H7 (cell line): ENCODE data around the gene BCKDHA. TPM values are rescaled to one million over a fixed set of nuclear protein-coding genes. Genes with fewer than 3 reads are reported as not detected.

ENCODE experiments used
- DNase-seq: peaks from one replicate; pipeline ENCODE4 v3.0.0; 2012
- H3K27me3 ChIP-seq: 2 replicates; pipeline ENCODE4 v1.6.0; 2011; ENCODE audit warnings: mild to moderate bottlenecking, low read length; ENCODE audit not compliant: control insufficient read depth, insufficient read depth
- H3K36me3 ChIP-seq: replicated peaks from 2 replicates; pipeline ENCODE4 v1.5.1; 2011; ENCODE audit warnings: low read length; ENCODE audit not compliant: control insufficient read depth, insufficient read depth
- H3K4me3 ChIP-seq: 2 replicates; pipeline ENCODE4 v1.5.1; 2011; ENCODE audit warnings: low read depth, mild to moderate bottlenecking, control low read depth, low read length, moderate library complexity; ENCODE audit not compliant: insufficient read depth
- total RNA-seq: library from RNA; depleted of rRNA; stranded (reverse); fragments of >200 nt; shearing (Covaris generic); gene quantifications from 2 replicates; pipeline ENCODE4 v1.2.3, GENCODE V29; 2014

Gene BCKDHA
- total RNA-seq, 1 experiment from 2014 or later, result 36.0 TPM

DNA sequence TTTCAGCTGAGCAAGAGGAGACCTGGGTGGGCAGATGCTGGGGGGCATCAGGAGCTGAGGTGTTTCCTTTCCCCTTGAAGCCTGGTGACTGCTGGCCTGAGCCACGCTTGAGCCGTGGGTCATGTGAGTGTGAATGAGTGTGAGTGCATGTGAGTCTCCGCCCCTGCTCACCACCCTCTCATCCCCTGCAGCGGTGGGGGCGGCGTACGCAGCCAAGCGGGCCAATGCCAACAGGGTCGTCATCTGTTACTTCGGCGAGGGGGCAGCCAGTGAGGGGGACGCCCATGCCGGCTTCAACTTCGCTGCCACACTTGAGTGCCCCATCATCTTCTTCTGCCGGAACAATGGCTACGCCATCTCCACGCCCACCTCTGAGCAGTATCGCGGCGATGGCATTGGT, 24.4 kb downstream of the BCKDHA start:
- Histone ChIP-seq H3K36me3 (peaks cover 6% of the 10 kb centered on the region), H3K27me3 (no peaks in the 10 kb centered on the region), H3K4me3 (no peak overlapping the region)
- DNase-seq, result peak; percentile 25

DNA sequence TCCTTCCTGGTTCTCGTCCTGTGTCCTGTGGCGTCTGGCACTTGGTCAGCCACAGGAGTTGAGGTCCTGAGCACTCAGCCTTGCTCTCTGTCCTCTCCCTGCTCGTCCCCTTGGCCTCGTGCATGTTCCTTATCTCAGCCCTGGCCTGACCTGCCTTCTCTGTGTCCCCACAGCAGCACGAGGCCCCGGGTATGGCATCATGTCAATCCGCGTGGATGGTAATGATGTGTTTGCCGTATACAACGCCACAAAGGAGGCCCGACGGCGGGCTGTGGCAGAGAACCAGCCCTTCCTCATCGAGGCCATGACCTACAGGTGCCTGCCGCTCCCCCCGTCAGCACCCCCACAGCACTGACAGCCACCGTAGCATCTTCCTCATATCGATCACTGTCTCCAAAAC, 24.8 kb downstream of the BCKDHA start:
- H3K36me3 ChIP-seq, result peaks cover 5% of the 10 kb centered on the region
- no peaks in the 10 kb centered on the region for H3K27me3 ChIP-seq
- no peak overlapping the region for H3K4me3 ChIP-seq
- DNase-seq, result no peak

DNA sequence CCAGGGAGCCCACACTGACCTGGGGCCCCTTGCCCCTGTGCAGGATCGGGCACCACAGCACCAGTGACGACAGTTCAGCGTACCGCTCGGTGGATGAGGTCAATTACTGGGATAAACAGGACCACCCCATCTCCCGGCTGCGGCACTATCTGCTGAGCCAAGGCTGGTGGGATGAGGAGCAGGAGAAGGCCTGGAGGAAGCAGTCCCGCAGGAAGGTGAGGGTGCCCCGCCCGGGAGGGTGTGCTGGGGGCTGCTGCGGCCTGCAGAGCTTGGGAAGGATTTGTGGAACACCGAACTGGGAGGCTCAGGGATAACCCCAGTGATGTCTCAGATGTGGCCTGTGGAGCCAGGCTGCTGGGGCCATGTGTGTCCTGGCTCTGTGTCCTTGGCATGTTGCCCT, 25.3 kb downstream of the BCKDHA start:
- no peak for DNase-seq
- Histone ChIP-seq H3K4me3 (no peak overlapping the region), H3K36me3 (peaks cover 5% of the 10 kb centered on the region), H3K27me3 (no peaks in the 10 kb centered on the region)

GRCh38 chr19:41424335-41425173, 26.9 kb downstream of the BCKDHA start:
- Histone ChIP-seq H3K36me3 (peaks cover 5% of the 10 kb centered on the region), H3K4me3 (no peak overlapping the region), H3K27me3 (no peaks in the 10 kb centered on the region)
- DNase-seq, result no peak

DNA sequence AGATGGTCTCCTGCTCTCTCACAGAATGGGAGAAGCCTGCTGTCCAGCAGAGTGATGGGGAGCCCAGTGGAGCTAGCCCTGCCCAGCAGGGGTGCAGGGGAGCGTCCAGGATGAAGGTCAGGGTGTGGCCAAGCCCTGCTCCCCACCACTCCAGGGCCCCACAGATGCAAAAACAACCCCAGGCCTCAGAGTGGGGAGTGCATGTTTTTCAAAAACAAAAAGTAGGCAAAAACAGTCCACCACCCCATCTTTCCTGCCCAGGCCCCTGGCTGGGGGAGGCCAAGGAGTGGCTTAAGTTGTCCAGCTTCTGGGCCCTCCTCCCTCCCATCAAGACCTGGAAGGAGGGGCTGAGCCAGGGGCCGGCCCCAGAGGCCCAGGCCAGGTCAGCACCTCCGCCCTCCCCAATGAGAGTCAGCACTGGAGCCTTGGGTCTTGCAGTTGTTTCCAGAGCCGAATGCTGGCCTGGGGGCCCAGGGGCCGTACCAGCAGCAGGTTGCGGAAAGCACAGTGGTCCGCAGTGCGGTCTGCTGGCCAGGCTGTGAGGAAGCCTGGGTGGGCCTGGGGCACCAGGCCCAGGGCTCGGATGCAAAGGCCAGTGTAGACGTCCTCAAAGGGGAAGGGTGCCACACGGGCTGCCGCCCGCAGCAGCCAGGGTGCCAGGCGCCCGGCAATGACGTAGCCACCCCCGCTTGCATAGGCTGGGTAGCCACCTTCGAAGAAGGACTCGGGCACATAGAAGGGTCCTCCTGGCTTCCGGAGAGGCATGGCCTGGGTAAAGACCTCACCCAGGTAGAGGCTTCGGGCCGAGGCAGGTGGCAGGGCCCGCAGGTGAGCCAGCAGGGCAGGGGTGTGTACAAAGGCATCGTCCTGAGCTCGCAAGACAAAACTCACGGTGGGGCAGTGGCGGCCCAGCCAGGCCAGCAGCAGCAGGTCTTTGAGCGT, 27.8 kb downstream of the BCKDHA start:
- peaks cover 3% of the 10 kb centered on the region for H3K36me3 ChIP-seq
- no peaks in the 10 kb centered on the region for H3K27me3 ChIP-seq
- H3K4me3 ChIP-seq, result no peak overlapping the region
- no peak for DNase-seq

GRCh38 chr19:41426116-41426841, 28.7 kb downstream of the BCKDHA start:
- H3K4me3 ChIP-seq, result no peak overlapping the region
- peak; percentile 69 for DNase-seq

GRCh38 chr19:41426952-41427646, 29.5 kb downstream of the BCKDHA start, which contains the start of gene B3GNT8:
Gene B3GNT8 (minus strand): TSS chr19:41427374. CDS start chr19:41426778, 596 bp downstream.
- H3K4me3 ChIP-seq, result peak within 1 kb of the TSS; percentile 48
- peaks cover 5% of the 10 kb centered on the region for H3K36me3 ChIP-seq
- peak; percentile 99 for DNase-seq
- H3K27me3 ChIP-seq, result no peaks in the 10 kb centered on the region

More at GRCh38 chr19:41426116-41426841, 28.7 kb downstream of the BCKDHA start:
- Histone ChIP-seq H3K27me3 (no peaks in the 10 kb centered on the region), H3K36me3 (peaks cover 3% of the 10 kb centered on the region)

DNA sequence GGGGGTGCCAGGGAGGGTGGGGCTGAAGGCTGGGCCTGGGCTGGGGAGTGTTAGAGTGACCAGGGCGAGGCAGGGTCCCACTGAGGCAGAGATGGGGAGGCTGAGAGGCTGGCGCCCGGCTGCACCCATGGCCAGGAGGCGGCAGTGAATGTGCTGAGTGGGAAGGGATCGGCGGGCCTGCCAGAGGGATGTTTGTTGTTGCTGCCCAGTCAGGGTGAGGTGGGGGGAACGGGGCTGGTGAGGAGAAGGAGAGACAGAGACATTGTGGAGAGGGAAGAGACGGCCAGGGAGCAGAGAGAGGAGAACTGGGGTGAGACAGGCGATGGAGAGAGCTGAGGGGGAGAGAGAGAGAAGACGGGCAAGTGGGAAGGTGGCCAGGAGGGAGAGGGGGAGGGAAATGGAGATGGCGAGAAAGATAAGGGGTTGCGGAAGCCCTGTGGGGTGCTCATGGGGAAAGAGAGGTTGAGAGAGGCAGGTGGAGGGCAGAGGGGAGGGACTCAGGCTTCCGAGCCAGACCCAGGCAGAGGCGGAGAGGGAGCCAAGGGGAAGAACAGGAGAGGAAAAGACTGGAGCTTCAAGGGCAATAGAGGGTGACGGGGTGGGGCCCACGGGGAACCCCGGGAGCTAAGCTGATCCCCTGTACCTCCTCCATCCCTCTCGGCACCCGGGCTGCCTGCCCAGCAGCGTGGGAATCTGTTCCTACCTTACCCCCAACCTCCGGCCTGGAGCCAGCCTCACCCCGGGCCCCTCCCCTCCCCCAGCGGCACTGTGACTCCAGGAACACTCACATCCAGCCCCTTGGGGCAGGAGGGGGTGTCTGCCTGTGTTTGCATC, 30.2 kb downstream of the BCKDHA start:
- Histone ChIP-seq H3K36me3 (peaks cover 13% of the 10 kb centered on the region), H3K4me3 (peak overlapping the region; percentile 48), H3K27me3 (no peaks in the 10 kb centered on the region)
- DNase-seq, result peak; percentile 84

DNA sequence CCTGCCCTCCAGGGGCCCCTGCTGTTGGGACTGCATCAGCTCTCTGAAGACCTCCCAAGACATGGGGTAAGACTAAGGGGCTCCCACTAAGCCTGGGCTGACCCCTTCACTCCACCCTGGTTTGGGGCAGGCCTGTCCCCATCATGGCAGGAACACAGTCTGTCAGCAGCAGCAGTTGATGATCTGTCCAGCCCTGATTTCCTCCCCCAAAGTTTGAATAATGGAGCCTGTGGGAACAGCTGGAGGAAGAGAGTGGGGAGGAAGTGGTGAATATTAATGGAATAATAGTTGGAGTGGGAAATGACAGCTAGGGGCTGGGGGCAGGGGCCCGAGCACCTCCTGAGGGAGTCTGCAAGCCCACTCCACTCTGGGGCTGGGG, 30.9 kb downstream of the BCKDHA start:
- no peak for DNase-seq
- H3K36me3 ChIP-seq, result peaks cover 15% of the 10 kb centered on the region
- no peaks in the 10 kb centered on the region for H3K27me3 ChIP-seq
- peak overlapping the region; percentile 48 for H3K4me3 ChIP-seq

GRCh38 chr19:41430922-41431321, 33.3 kb downstream of the BCKDHA start:
- Histone ChIP-seq H3K27me3 (no peaks in the 10 kb centered on the region), H3K4me3 (no peak overlapping the region), H3K36me3 (peaks cover 12% of the 10 kb centered on the region)
- DNase-seq, result no peak

DNA sequence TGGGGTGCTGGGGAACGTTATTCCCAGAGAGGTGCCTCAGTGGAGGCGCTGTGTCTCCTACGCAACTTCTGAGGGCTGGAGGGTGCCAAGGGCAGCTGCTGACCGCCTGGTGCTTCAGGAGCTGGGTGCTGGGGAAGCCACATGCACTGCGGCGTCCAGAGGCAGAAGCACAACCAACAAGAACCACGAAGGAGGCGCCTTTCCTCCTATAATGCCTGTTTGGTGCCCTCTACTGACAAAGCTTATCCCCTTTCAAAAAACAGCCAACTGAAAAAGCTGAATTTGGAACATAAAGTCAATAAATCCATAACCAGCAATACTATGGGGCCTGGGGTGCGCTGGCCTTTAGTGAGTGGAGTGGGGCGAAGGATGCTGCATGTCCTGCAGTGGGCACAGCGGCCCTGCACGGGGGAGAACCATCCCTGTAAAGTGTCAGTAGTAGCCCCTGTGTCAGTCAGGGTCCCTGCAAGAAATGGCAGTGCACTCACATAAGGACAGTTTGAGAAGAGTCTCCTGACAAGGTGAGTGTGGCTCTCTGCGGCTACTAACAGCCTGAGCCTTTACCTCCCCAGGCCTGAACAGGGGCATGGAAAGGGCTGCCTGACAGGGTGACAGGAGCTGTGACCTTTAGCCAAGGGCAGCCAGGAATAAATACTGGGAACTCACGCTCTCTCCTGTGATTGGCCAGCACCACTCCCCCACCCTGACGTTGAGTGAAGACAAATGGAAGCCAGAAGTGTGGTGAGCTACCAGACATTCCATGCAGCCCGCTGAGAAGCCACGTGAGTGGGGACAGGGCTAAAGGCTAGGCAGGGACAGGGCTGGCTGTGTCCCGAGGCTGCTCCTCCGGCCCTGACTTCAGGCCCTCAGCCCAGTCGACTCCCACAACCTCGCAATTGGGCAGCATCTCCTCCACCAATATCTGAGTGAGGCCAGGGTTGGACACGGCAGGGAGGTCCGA, 34.1 kb downstream of the BCKDHA start:
- H3K36me3 ChIP-seq, result peaks cover 12% of the 10 kb centered on the region
- no peak overlapping the region for H3K4me3 ChIP-seq
- no peaks in the 10 kb centered on the region for H3K27me3 ChIP-seq
- no peak for DNase-seq

GRCh38 chr19:41433171-41433570, 35.6 kb downstream of the BCKDHA start:
- Histone ChIP-seq H3K4me3 (no peak overlapping the region), H3K27me3 (no peaks in the 10 kb centered on the region), H3K36me3 (peaks cover 16% of the 10 kb centered on the region)
- DNase-seq, result peak; percentile 37
